Osteocyte (in vitro differentiated cells): ENCODE measurements around the gene ATF6. TPM values are rescaled to one million over a fixed set of nuclear protein-coding genes. Genes with fewer than 3 reads are reported as not detected.

ENCODE experiments used
- DNase-seq: peaks from one replicate; pipeline ENCODE4 v3.0.0; 2021; ENCODE audit warnings: mixed read lengths; ENCODE audit not compliant: unreplicated experiment; ENCODE audit errors: extremely low spot score
- H3K27ac Mint-ChIP-seq: one replicate; pipeline ENCODE4 v1.8.0; 2021; ENCODE audit warnings: mild to moderate bottlenecking, mixed read lengths; ENCODE audit not compliant: unreplicated experiment
- H3K27me3 Mint-ChIP-seq: one replicate; pipeline ENCODE4 v1.8.0; 2021; ENCODE audit warnings: mixed read lengths; ENCODE audit not compliant: unreplicated experiment
- H3K36me3 Mint-ChIP-seq: one replicate; pipeline ENCODE4 v1.8.0; 2021; ENCODE audit warnings: mixed read lengths; ENCODE audit not compliant: unreplicated experiment
- H3K4me1 Mint-ChIP-seq: one replicate; pipeline ENCODE4 v1.8.0; 2021; ENCODE audit warnings: mixed read lengths; ENCODE audit not compliant: unreplicated experiment
- H3K4me3 Mint-ChIP-seq: one replicate; pipeline ENCODE4 v1.8.0; 2021; ENCODE audit warnings: mild to moderate bottlenecking, moderate library complexity, mixed read lengths; ENCODE audit not compliant: unreplicated experiment
- H3K9me3 Mint-ChIP-seq: one replicate; pipeline ENCODE4 v1.8.0; 2021; ENCODE audit warnings: mixed read lengths; ENCODE audit not compliant: unreplicated experiment
- total RNA-seq: library from RNA; stranded (reverse); gene quantifications from 2 replicates; pipeline ENCODE4 v1.2.1, GENCODE V29; 2021
- TF ChIP-seq, protein P1 (sequence below): fragments of 200-600 bp; sonication (generic); IDR thresholded peaks from 2 replicates; pipeline ENCODE4 v1.5.0; 2021; ENCODE audit warnings: antibody characterized with exemption, mild to moderate bottlenecking, moderate library complexity

ATF6 gene
- total RNA-seq, 1 donor from 2014 or later, result 29.7 TPM

DNA sequence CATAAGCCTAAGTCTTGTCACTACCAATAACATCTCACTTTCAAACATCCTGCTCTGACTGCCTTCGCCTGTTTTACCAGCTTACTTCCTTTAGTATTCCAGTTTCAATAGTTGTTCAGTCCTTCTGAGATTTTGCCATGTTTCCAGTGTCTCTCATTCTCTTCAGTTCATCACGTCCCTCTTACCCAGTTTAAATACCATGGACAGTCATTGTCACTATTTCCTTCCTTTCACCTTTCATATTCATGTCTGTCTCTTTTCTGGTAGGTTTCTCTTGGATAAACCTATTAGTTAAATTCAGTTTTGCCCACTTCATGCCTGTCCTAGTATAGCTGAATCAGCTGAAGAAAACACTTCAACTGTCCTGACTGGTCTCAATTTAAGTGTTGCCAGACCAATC lies 5.9 kb downstream of the ATF6 start:
- Mint-ChIP-seq H3K4me3 (no peak overlapping the region), H3K36me3 (no peaks in the 10 kb centered on the region), H3K27me3 (no peaks in the 10 kb centered on the region)

DNA sequence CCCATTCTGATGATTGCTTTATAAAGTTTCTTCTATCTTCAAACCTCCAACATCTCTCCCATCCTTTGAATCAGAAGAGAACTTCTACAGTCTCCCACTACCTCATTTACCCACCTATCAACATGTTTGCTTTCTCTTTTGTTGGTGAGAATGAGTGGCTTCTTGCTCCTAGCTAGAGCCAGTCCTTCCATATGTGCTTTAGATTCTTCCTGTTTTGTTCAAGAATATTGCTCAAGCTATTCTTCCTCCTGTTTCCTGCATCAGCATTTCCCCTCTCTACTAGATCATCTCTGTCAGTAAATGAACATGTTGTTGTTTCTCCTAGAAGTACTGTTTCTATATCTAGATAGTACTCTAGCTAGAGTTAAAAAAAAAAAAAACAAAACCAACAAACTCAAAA lies 6.3 kb downstream of the ATF6 start:
- DNase-seq, result no peak
- Mint-ChIP-seq H3K27ac (no peak overlapping the region), H3K4me1 (peaks cover 14% of the 10 kb centered on the region), H3K9me3 (no peaks in the 10 kb centered on the region), H3K27me3 (no peaks in the 10 kb centered on the region), H3K36me3 (no peaks in the 10 kb centered on the region), H3K4me3 (no peak overlapping the region)
- TF ChIP-seq, protein P1, sequence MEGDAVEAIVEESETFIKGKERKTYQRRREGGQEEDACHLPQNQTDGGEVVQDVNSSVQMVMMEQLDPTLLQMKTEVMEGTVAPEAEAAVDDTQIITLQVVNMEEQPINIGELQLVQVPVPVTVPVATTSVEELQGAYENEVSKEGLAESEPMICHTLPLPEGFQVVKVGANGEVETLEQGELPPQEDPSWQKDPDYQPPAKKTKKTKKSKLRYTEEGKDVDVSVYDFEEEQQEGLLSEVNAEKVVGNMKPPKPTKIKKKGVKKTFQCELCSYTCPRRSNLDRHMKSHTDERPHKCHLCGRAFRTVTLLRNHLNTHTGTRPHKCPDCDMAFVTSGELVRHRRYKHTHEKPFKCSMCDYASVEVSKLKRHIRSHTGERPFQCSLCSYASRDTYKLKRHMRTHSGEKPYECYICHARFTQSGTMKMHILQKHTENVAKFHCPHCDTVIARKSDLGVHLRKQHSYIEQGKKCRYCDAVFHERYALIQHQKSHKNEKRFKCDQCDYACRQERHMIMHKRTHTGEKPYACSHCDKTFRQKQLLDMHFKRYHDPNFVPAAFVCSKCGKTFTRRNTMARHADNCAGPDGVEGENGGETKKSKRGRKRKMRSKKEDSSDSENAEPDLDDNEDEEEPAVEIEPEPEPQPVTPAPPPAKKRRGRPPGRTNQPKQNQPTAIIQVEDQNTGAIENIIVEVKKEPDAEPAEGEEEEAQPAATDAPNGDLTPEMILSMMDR, result no peak

More for the DNA sequence above, 5.9 kb downstream of the ATF6 start:
- Mint-ChIP-seq H3K9me3 (no peaks in the 10 kb centered on the region), H3K4me1 (peaks cover 19% of the 10 kb centered on the region), H3K27ac (no peak overlapping the region)
- no peak for DNase-seq
- TF ChIP-seq, protein P1, result no peak

DNA sequence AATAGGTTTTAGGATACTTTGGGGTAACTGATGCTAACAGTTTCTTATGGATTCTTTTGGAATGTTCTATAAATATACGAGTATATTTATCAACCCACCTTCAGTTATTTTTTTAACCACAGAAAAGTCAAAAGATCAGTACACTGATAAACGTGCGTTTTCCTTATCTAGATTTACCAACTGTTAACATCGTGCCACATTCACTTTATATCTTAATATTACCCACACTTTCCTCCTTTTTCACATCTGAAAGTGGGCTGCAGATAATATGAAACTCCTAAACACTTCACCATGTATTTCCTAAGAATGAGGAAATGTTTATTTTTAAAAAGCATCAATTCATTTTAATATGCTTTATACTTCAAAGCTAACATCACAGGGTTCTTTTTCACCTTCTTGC lies 7.7 kb downstream of the ATF6 start:
- no peak for DNase-seq
- TF ChIP-seq, protein P1, result no peak
- Mint-ChIP-seq H3K9me3 (no peaks in the 10 kb centered on the region), H3K36me3 (peaks cover 1% of the 10 kb centered on the region), H3K27me3 (no peaks in the 10 kb centered on the region), H3K4me3 (no peak overlapping the region), H3K4me1 (peaks cover 4% of the 10 kb centered on the region), H3K27ac (no peak overlapping the region)

DNA sequence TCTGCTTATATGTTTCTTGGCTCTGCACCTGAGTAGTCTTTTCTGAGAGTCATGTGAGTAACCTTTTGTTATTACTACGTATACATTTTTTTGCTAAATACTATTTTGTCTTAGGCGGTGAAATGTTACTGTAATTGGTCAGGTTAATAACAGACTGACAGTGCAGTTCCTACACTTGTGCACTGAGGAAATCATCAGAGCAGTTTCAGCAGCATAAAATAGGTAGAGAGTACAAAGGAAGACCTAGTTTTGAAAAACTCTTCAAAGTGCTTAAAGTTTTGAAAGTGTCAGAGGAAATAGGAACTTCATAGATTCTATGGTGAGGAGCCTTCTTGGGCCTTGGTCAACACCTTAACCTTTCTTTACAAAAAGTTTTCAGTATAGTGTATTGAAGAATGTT lies 11.1 kb downstream of the ATF6 start:
- Mint-ChIP-seq H3K36me3 (peaks cover 9% of the 10 kb centered on the region), H3K9me3 (no peaks in the 10 kb centered on the region), H3K27ac (no peak overlapping the region), H3K4me1 (peaks cover 6% of the 10 kb centered on the region), H3K4me3 (no peak overlapping the region), H3K27me3 (no peaks in the 10 kb centered on the region)
- DNase-seq, result no peak
- TF ChIP-seq, protein P1, result no peak

DNA sequence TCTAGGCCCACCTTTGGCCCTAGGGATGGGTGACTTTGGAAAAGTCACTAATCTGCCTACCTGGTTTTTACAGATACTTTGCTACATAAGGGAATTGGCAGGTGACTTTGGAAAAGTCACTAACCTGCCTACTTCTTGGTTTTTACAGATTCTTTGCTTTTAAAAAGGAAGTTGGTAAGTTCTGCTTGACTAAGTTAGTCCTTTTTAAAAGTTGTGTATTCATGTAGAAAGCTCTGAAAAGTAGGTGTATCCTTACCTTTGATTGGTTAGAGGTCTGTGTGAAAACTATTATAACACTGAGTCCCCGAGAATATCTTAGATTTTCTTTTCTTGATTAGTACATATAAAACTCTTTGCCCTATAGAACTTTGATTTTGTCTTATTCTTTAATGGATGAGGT lies 12.4 kb downstream of the ATF6 start:
- Mint-ChIP-seq H3K9me3 (no peaks in the 10 kb centered on the region), H3K36me3 (peaks cover 11% of the 10 kb centered on the region), H3K27me3 (no peaks in the 10 kb centered on the region), H3K4me3 (no peak overlapping the region), H3K27ac (no peak overlapping the region), H3K4me1 (peaks cover 6% of the 10 kb centered on the region)
- no peak for DNase-seq
- TF ChIP-seq, protein P1, result no peak
